ENCODE results near the gene ADCY2.

The ADCY2 gene

DNA sequence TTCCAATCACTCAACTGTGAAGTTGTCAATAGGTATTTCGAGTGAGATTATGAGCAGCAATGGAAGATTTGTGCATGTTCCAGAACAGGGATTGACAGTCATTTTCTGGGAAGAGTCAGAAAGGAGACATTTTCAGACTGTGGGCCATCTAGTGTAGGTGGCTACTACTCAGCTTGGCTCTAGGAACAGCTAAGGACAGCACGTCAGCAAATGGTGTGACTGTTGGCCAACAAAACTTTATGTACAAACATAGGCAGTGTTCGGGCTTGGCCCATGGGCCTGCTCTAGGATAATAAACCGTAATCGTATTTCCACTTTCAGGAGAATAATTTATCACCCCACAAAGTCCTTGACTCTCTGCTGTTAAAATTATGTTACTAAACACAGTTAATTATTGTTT is 143.6 kb downstream of the ADCY2 start:
- TF ChIP-seq, protein P1, sequence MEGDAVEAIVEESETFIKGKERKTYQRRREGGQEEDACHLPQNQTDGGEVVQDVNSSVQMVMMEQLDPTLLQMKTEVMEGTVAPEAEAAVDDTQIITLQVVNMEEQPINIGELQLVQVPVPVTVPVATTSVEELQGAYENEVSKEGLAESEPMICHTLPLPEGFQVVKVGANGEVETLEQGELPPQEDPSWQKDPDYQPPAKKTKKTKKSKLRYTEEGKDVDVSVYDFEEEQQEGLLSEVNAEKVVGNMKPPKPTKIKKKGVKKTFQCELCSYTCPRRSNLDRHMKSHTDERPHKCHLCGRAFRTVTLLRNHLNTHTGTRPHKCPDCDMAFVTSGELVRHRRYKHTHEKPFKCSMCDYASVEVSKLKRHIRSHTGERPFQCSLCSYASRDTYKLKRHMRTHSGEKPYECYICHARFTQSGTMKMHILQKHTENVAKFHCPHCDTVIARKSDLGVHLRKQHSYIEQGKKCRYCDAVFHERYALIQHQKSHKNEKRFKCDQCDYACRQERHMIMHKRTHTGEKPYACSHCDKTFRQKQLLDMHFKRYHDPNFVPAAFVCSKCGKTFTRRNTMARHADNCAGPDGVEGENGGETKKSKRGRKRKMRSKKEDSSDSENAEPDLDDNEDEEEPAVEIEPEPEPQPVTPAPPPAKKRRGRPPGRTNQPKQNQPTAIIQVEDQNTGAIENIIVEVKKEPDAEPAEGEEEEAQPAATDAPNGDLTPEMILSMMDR (IDR thresholded peaks at IDR 0.05; ENCODE audit: borderline replicate concordance, insufficient read depth, low read depth, low read length), result no peak
- H3K4me3 ChIP-seq (ENCODE audit: low read depth, low read length), result no peak overlapping the region

DNA sequence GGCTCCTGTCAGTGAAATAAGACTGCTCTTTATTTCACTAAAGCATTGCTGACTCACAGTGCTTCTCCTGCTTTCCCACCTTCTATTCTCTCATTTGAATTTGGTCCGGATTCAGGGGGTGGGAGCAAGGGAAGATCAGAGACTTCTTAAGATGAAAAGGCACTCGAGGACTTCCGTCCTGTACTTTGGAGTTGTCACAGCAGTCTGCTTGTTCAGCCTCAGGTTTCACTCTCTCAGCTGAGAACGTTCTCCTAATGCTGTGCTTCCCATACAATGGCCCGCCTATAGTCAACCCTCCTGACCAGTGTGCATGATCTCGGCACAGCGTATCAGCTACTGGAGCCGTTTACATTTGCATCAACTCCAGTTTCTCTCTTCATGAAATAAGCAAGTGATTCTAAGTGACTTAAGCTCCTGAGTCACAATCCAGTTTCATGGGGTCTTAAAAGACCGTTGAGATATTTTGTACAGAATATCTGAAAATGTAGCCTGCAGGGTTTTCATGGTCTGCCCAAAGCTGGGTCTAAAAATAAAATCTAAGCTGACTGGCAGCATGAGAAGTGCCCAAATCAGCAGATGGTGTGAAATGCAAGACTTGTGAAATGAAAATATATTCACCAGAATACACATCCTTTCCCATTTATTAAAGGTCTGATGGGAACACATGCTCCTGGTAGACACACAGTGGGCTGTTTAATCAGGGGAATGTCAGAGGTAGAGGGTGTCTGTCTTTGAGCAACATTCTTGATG is 145.0 kb downstream of the ADCY2 start:
- H3K4me3 ChIP-seq (ENCODE audit: low read depth, low read length), result no peak overlapping the region
- TF ChIP-seq, protein P1 (IDR thresholded peaks at IDR 0.05; ENCODE audit: borderline replicate concordance, insufficient read depth, low read depth, low read length), result no peak

DNA sequence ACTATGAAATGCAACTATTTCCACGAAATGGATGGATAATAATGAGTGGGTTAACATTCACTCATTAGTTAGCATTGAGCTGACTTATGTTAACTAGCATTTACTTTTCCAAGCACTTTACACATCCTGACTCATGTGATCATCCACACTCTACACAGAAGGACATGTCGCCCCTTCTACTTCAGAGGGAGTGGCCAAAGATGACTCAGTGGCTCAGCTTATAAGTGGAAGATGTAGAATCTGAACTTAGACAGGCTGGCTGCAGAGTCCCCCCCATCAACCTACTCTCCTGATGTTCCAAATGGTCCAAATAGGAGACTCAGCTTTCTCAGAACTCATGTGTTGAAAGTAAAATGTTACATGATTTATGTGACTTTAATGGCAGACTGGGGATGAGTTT is 146.0 kb downstream of the ADCY2 start:
- TF ChIP-seq, protein P1 (IDR thresholded peaks at IDR 0.05; ENCODE audit: borderline replicate concordance, insufficient read depth, low read depth, low read length), result no peak
- no peak overlapping the region for H3K4me3 ChIP-seq (ENCODE audit: low read depth, low read length)

DNA sequence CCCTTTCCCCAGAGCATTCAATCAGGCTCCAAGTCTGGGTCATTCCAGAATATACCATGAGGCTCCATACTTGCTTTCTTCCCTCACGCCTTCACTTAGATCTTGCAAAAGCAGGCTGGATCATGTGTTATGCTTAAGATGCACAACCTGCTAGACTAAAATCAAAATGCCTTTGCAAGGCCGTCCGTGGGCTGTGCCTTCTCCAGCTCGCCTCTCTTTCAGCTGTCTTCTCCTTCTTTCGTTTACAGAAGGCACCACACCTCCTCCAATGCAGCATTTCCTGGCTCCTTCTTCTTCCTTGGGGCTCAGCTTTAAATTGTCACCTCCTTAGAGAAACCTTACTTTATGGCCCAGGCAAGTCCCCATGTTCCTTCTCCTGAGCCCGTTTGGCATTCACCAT is 150.6 kb downstream of the ADCY2 start:
- TF ChIP-seq, protein P1 (IDR thresholded peaks at IDR 0.05; ENCODE audit: borderline replicate concordance, insufficient read depth, low read depth, low read length), result no peak

DNA sequence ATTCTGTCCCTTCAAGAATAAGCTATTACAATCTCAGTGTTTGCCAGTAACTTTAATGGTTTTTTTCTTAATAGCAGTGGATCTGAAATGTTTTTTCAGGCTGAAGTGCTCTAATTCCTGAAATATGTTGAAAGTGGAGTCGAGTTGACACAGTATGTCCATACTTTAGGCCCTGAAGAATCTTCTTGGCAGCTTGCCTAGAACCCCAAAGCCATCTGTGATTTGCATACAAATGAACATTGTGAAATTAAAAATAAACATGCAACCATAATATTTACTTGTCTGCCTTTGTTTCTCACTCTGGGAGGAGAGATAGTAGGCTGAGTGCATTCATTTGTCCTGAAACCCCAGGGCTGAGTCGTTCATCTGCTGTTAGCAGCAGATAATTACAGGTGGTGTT is 152.7 kb downstream of the ADCY2 start:
- TF ChIP-seq, protein P1 (IDR thresholded peaks at IDR 0.05; ENCODE audit: borderline replicate concordance, insufficient read depth, low read depth, low read length), result no peak
- no peak overlapping the region for H3K4me3 ChIP-seq (ENCODE audit: low read depth, low read length)

More for the DNA sequence above, 150.6 kb downstream of the ADCY2 start:
- no peak overlapping the region for H3K4me3 ChIP-seq (ENCODE audit: low read depth, low read length)

DNA sequence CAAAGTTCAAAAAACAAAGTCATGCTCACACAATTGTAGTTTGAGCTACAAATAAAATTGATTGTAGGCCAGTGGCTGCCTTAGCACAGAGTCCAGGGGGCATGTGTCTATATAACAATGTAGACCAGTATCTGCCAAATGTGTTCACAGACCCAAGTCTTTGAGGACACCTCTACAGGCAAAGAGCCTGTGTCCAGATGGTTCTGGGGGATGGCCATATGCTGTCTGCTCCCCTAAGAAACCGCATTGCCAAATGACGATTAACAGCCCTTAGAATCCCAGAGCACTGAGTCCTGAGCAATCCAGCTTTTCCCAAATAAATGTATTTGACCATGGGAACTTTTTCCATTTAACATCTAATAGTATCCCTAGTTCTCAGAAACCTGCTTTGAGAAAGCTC is 169.6 kb downstream of the ADCY2 start:
- no peak overlapping the region for H3K4me3 ChIP-seq (ENCODE audit: low read depth, low read length)
- TF ChIP-seq, protein P1 (IDR thresholded peaks at IDR 0.05; ENCODE audit: borderline replicate concordance, insufficient read depth, low read depth, low read length), result no peak

DNA sequence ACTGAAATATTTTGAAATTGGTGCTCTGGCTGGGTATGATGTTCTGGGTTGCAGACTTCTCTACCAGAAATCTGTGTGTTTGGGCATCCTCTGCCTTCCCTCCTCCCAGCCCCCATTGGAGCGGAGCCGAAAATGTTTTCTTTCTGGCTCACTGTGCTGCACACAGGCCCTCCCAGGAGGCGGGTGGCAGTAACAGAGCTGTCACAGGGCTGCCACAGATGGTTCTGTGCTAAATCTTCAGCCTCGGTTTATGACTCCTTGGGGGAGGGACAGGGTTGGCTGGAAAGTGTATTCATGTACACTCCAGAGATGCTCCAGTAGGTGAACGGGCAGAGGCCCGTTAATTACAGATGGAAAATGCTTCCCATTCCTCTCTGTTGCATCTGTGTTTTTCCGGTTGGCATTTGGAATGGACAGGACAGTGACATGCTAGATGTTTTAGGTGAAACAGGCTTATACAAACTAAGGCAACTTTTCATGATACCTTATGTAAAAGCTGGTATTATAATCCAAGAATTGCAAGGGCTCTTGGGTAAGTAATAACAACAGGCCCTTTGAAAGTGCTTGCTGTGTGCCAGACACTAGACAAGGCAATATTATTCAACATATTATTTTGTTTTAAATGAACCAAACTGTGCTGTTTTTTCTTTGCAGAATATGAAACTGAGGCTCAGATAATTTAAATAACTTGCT is 180.2 kb downstream of the ADCY2 start:
- TF ChIP-seq, protein P1 (IDR thresholded peaks at IDR 0.05; ENCODE audit: borderline replicate concordance, insufficient read depth, low read depth, low read length), result no peak

More for the DNA sequence above, 180.2 kb downstream of the ADCY2 start:
- no peak overlapping the region for H3K4me3 ChIP-seq (ENCODE audit: low read depth, low read length)
